IMR-90 (cell line): ENCODE measurements around the gene SHISA3. TPM values are rescaled to one million over a fixed set of nuclear protein-coding genes. Genes with fewer than 3 reads are reported as not detected.

Source experiments
- ATAC-seq: fragments of 200-7000 bp; cut with Tn5 transposase; 2 replicates; pipeline ENCODE4 v1.9.1; 2020; ENCODE audit warnings: low read depth, mild to moderate bottlenecking, moderate library complexity
- BruUV-seq: library from RNA; stranded (reverse); fragments of 400-500 nt; replicated peaks from 2 replicates; lab custom pipeline; 2021; lab: Mats Ljungman, UMichigan
- CTCF ChIA-PET: fragments of 300-600 bp; formaldehyde crosslinking; extraction: SDS; loops from one replicate; lab custom pipeline; 2021; ENCODE audit warnings: antibody characterized with exemption; lab: Yijun Ruan, JAX
- POLR2A ChIA-PET: fragments of 300-600 bp; sonication (Branson Sonifier 250); formaldehyde crosslinking; loops from one replicate; lab custom pipeline; 2022; ENCODE audit warnings: antibody characterized with exemption; ENCODE audit not compliant: unreplicated experiment; lab: Charles Lee
- DNase-seq: peaks from one replicate; pipeline ENCODE4 v3.0.0; 2013
- H2AFZ ChIP-seq: replicated peaks from 2 replicates; pipeline ENCODE3; 2013; ENCODE audit warnings: low read length, mild to moderate bottlenecking; ENCODE audit not compliant: poor library complexity
- H2AK5ac ChIP-seq: 2 replicates; pipeline ENCODE4 v1.6.1; 2013; ENCODE audit warnings: low read depth, low read length, inconsistent platforms
- H2AK9ac ChIP-seq: replicated peaks from 2 replicates; pipeline ENCODE3; 2013; ENCODE audit warnings: mild to moderate bottlenecking, low read depth, low read length, moderate library complexity; ENCODE audit not compliant: poor library complexity
- H2BK120ac ChIP-seq: 2 replicates; pipeline ENCODE4 v1.6.1; 2013; ENCODE audit warnings: low read depth, low read length, inconsistent platforms
- H2BK15ac ChIP-seq: 3 replicates; pipeline ENCODE4 v1.6.1; 2013; ENCODE audit warnings: low read depth, low read length, inconsistent platforms
- H2BK20ac ChIP-seq: 2 replicates; pipeline ENCODE4 v1.6.1; 2013; ENCODE audit warnings: low read depth, mild to moderate bottlenecking, inconsistent platforms, low read length, moderate library complexity
- H2BK5ac ChIP-seq: 2 replicates; pipeline ENCODE4 v1.6.1; 2013; ENCODE audit warnings: mild to moderate bottlenecking, low read depth, low read length, inconsistent platforms; ENCODE audit not compliant: poor library complexity, severe bottlenecking
- H3K14ac ChIP-seq: replicated peaks from 2 replicates; pipeline ENCODE4 v1.6.1; 2013; ENCODE audit warnings: low read depth, low read length, inconsistent platforms
- H3K18ac ChIP-seq: 2 replicates; pipeline ENCODE4 v1.6.1; 2013; ENCODE audit warnings: low read depth, low read length, control low read depth
- H3K23ac ChIP-seq: 2 replicates; pipeline ENCODE4 v1.6.1; 2013; ENCODE audit warnings: low read depth, low read length, inconsistent platforms
- H3K27ac ChIP-seq: 2 replicates; pipeline ENCODE4 v1.5.1; 2013; ENCODE audit warnings: mild to moderate bottlenecking, control low read depth, low read length; ENCODE audit not compliant: insufficient read depth
- H3K27me3 ChIP-seq: 2 replicates; pipeline ENCODE4 v1.6.1; 2013; ENCODE audit warnings: low read length; ENCODE audit not compliant: control insufficient read depth, insufficient read depth
- H3K36me3 ChIP-seq: 2 replicates; pipeline ENCODE4 v1.6.1; 2013; ENCODE audit warnings: low read length, mixed read lengths; ENCODE audit not compliant: control insufficient read depth, insufficient read depth
- H3K4ac ChIP-seq: 2 replicates; pipeline ENCODE4 v1.6.1; 2013; ENCODE audit warnings: low read depth, low read length, inconsistent platforms
- H3K4me1 ChIP-seq: 2 replicates; pipeline ENCODE4 v1.6.1; 2013; ENCODE audit warnings: low read length, mixed read lengths; ENCODE audit not compliant: control insufficient read depth, insufficient read depth
- H3K4me2 ChIP-seq: 2 replicates; pipeline ENCODE4 v1.6.1; 2013; ENCODE audit warnings: low read depth, mild to moderate bottlenecking, control low read depth, low read length, moderate library complexity
- H3K4me3 ChIP-seq: 2 replicates; pipeline ENCODE4 v1.5.1; 2013; ENCODE audit warnings: low read depth, mild to moderate bottlenecking, control low read depth, low read length, moderate library complexity; ENCODE audit not compliant: insufficient read depth
- H3K56ac ChIP-seq: 2 replicates; pipeline ENCODE4 v1.6.1; 2013; ENCODE audit warnings: low read length, inconsistent platforms; ENCODE audit not compliant: insufficient read depth; ENCODE audit errors: extremely low read depth
- H3K79me1 ChIP-seq, 2 experiments: 2 replicates each; pipeline ENCODE4 v1.6.1; 2013; ENCODE audit warnings: low read length in 2 of 2, inconsistent platforms in 1 of 2, low read depth in 1 of 2
- H3K9ac ChIP-seq: 2 replicates; pipeline ENCODE4 v1.6.1; 2013; ENCODE audit warnings: low read depth, low read length, control low read depth
- H3K9me1 ChIP-seq: 2 replicates; pipeline ENCODE4 v1.6.1; 2013; ENCODE audit warnings: low read length, inconsistent platforms; ENCODE audit not compliant: insufficient read depth
- H3K9me3 ChIP-seq: 2 replicates; pipeline ENCODE4 v1.6.1; 2013; ENCODE audit warnings: low read length; ENCODE audit not compliant: control insufficient read depth, insufficient read depth
- H4K20me1 ChIP-seq: 2 replicates; pipeline ENCODE4 v1.6.1; 2013; ENCODE audit warnings: low read length, inconsistent platforms; ENCODE audit not compliant: insufficient read depth
- H4K5ac ChIP-seq: 2 replicates; pipeline ENCODE4 v1.6.1; 2013; ENCODE audit warnings: mild to moderate bottlenecking, low read depth, low read length, control low read depth
- H4K8ac ChIP-seq, 2 experiments: 2 replicates each; pipeline ENCODE4 v1.6.1; 2013; ENCODE audit warnings: low read depth in 2 of 2, low read length in 2 of 2, control low read depth in 1 of 2, inconsistent platforms in 1 of 2
- H4K91ac ChIP-seq: 2 replicates; pipeline ENCODE4 v1.6.1; 2013; ENCODE audit warnings: low read depth, low read length, inconsistent platforms; ENCODE audit not compliant: insufficient read depth
- BHLHE40 ChIP-seq: fragments of 150-350 bp; IDR thresholded peaks from 2 replicates; pipeline ENCODE4 v1.6.1; 2016; ENCODE audit warnings: mild to moderate bottlenecking, low read depth, low read length
- CHD1 ChIP-seq: IDR thresholded peaks from 2 replicates; pipeline ENCODE4 v1.6.1; 2012; ENCODE audit warnings: low read depth, low read length, improper control_type of control experiment
- CTCF ChIP-seq: conservative IDR thresholded peaks from 2 replicates; pipeline ENCODE4 v1.5.1; 2012; ENCODE audit warnings: mild to moderate bottlenecking, low read depth, low read length, improper control_type of control experiment
- ELK1 ChIP-seq: fragments of 150-350 bp; IDR thresholded peaks from 2 replicates; pipeline ENCODE4 v1.6.1; 2016; ENCODE audit warnings: low read depth, mild to moderate bottlenecking, low read length, moderate library complexity, borderline replicate concordance
- FOS ChIP-seq: fragments of 150-350 bp; IDR thresholded peaks from 2 replicates; pipeline ENCODE4 v1.6.1; 2016; ENCODE audit warnings: low read depth, low read length
- MAFK ChIP-seq: IDR thresholded peaks from 2 replicates; pipeline ENCODE4 v1.6.1; 2012; ENCODE audit warnings: low read depth, low read length, improper control_type of control experiment
- MAZ ChIP-seq: IDR thresholded peaks from 2 replicates; pipeline ENCODE4 v1.6.1; 2012; ENCODE audit warnings: low read depth, mild to moderate bottlenecking, low read length, improper control_type of control experiment, moderate library complexity, borderline replicate concordance
- MXI1 ChIP-seq: IDR thresholded peaks from 2 replicates; pipeline ENCODE4 v1.6.1; 2012; ENCODE audit warnings: low read depth, mild to moderate bottlenecking, low read length, moderate library complexity, borderline replicate concordance
- POLR2A ChIP-seq: IDR thresholded peaks from 2 replicates; pipeline ENCODE4 v1.6.1; 2012; ENCODE audit warnings: mild to moderate bottlenecking, low read depth, low read length
- RAD21 ChIP-seq: IDR thresholded peaks from 2 replicates; pipeline ENCODE4 v1.6.1; 2012; ENCODE audit warnings: low read length, improper control_type of control experiment
- RCOR1 ChIP-seq: IDR thresholded peaks from 2 replicates; pipeline ENCODE4 v1.6.1; 2012; ENCODE audit warnings: mild to moderate bottlenecking, low read length, improper control_type of control experiment; ENCODE audit not compliant: insufficient replicate concordance
- RFX5 ChIP-seq: IDR thresholded peaks from 2 replicates; pipeline ENCODE4 v1.8.0; 2012; ENCODE audit warnings: low read depth, mild to moderate bottlenecking, low read length, moderate library complexity
- SMC3 ChIP-seq: fragments of 150-350 bp; IDR thresholded peaks from 2 replicates; pipeline ENCODE4 v1.6.1; 2016; ENCODE audit warnings: low read depth, mild to moderate bottlenecking, antibody characterized with exemption, low read length, moderate library complexity
- USF2 ChIP-seq: fragments of 150-350 bp; IDR thresholded peaks from 2 replicates; pipeline ENCODE4 v1.6.1; 2017; ENCODE audit warnings: mild to moderate bottlenecking, antibody characterized with exemption, low read length, low read depth
- WGBS, 2 experiments: methylation state at CpG; one replicate each; pipeline versions ENCODE4 v1.1.5 to v1.1.7; 2013; ENCODE audit warnings: missing lambda C conversion rate in 2 of 2; ENCODE audit not compliant: insufficient read length in 1 of 2; ENCODE audit errors: extremely low coverage in 2 of 2; 5-methylcytosine and 5-hydroxymethylcytosine counted together
- dilution Hi-C: fragments of 300-500 bp; cut with HindIII; formaldehyde crosslinking; loops from one replicate; pipeline ENCODE4 v1.14.3; 2018; ENCODE audit warnings: low sequenced_read_pairs; ENCODE audit not compliant: unreplicated experiment
- in situ Hi-C: fragments of 300-500 bp; cut with MboI; formaldehyde crosslinking; loops from 3 replicates; pipeline ENCODE4 v1.14.3; 2019; ENCODE audit warnings: low sequenced_read_pairs, inconsistent platforms, mixed read lengths
- intact Hi-C: fragments of 100-400 bp; cut with micrococcal nuclease; formaldehyde crosslinking; loops from 2 replicates; pipeline ENCODE4 v1.10.0; 2022
- polyA plus RNA-seq, 3 experiments: library from polyadenylated mRNA; depleted of rRNA; stranded (reverse); fragments of >200 nt; gene quantifications; 2 replicates each; pipeline ENCODE4 v1.2.3, GENCODE V29; 2012; ENCODE audit warnings: low replicate concordance in 1 of 3
- total RNA-seq: library from RNA; depleted of rRNA; stranded (reverse); fragments of >200 nt; gene quantifications from 2 replicates; pipeline ENCODE4 v1.2.3, GENCODE V29; 2012

The SHISA3 gene
- total and polyA plus RNA-seq, 2 of the 4 experiments (the other 2 are of a cell fraction): 0.18 to 0.77 TPM

GRCh38 chr4:42391981-42392380 is 5.3 kb upstream of the SHISA3 start:
- no peak overlapping the region for H3K56ac ChIP-seq
- ATAC-seq (no peak), DNase-seq (no peak)
- H3K9ac ChIP-seq: no peak overlapping the region
- TF ChIP-seq SMC3 (no peak), CHD1 (no peak), USF2 (no peak), CTCF (no peak), MXI1 (no peak), RFX5 (no peak), ELK1 (no peak), MAFK (no peak), BHLHE40 (no peak), POLR2A (no peak), RCOR1 (no peak), FOS (no peak), RAD21 (no peak), MAZ (no peak)
- H3K4ac ChIP-seq: no peak overlapping the region
- CTCF ChIA-PET: interaction anchor here (0.6 to 1.0 kb wide), 2 partner anchors 21 to 1558 kb away, joined by 3 read pairs; no protein-coding TSS in a partner anchor
- H3K4me2 ChIP-seq: no peak overlapping the region
- dilution Hi-C loops: no loop called here
- no peak overlapping the region for H2AK9ac ChIP-seq
- H4K8ac ChIP-seq: no peak overlapping the region
- no TSS peak for BruUV-seq
- H3K79me1 ChIP-seq: no peaks in the 10 kb centered on the region; a peak in 1 of 4 replicates
- H2BK15ac ChIP-seq: no peak overlapping the region
- no peak overlapping the region for H2BK120ac ChIP-seq
- H4K91ac ChIP-seq: no peak overlapping the region
- in situ Hi-C loops: no loop called here
- no peak overlapping the region for H3K4me3 ChIP-seq
- H2AK5ac ChIP-seq: no peak overlapping the region
- no peak overlapping the region for H3K14ac ChIP-seq
- no peak overlapping the region for H3K27ac ChIP-seq
- H3K4me1 ChIP-seq: peaks cover 2% of the 10 kb centered on the region; the same call in 1 of the 2 replicates
- no peaks in the 10 kb centered on the region for H3K9me3 ChIP-seq
- peaks cover 2% of the 10 kb centered on the region; the same call in 1 of the 2 replicates for H3K27me3 ChIP-seq
- H4K5ac ChIP-seq: no peak overlapping the region
- POLR2A ChIA-PET: no interaction called here
- H2BK5ac ChIP-seq: no peak overlapping the region
- no peak overlapping the region for H2AFZ ChIP-seq
- H3K36me3 ChIP-seq: no peaks in the 10 kb centered on the region
- no peak overlapping the region; the same call in 1 of the 2 replicates for H3K18ac ChIP-seq
- H3K9me1 ChIP-seq: no peaks in the 10 kb centered on the region
- no peak overlapping the region for H3K23ac ChIP-seq
- intact Hi-C loops: no loop called here
- H4K20me1 ChIP-seq: no peaks in the 10 kb centered on the region
- no peak overlapping the region for H2BK20ac ChIP-seq
- WGBS, 2 experiments: no CpG with 5 or more reads among the region's 5 CpGs
